ENCODE results near the gene KIF18A. TPM values are rescaled to one million over a fixed set of nuclear protein-coding genes. Genes with fewer than 3 reads are reported as not detected.

Gene KIF18A
- total RNA-seq, 1 donor from 2014 or later: 15.4 TPM

GRCh38 chr11:27995083-27995482, 112.9 kb downstream of the KIF18A start:
- Mint-ChIP-seq H3K36me3 (ENCODE audit: low read depth) (no peaks in the 10 kb centered on the region), H3K9me3 (peaks cover 10% of the 10 kb centered on the region), H3K27ac (no peak overlapping the region), H3K4me1 (no peaks in the 10 kb centered on the region), H3K4me3 (no peak overlapping the region), H3K27me3 (no peaks in the 10 kb centered on the region)
- intact Hi-C loops (cut with micrococcal nuclease): no loop called here
- DNase-seq: no peak

DNA sequence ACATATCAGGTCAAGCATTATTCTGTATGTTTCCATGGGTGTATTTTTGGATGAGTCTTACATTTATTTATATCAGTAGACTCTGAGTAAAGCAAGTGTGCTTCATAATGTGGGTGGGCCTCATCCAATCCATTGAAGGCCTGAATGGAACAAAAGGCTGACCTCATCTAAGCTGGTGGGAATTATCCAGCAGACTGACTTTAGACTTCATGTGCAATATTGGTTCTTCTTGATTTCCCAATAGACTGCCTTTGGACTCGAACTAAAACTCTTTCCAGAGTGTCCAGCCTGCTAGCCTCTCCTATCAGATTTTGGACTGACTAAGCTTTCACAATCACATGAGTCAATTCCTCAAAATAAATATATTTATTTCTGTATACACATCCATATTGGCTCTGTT, 116.2 kb downstream of the KIF18A start:
- H3K27me3 Mint-ChIP-seq: peaks cover 2% of the 10 kb centered on the region
- no peaks in the 10 kb centered on the region for H3K36me3 Mint-ChIP-seq (ENCODE audit: low read depth)
- H3K27ac Mint-ChIP-seq: no peak overlapping the region
- peaks cover 3% of the 10 kb centered on the region for H3K9me3 Mint-ChIP-seq
- intact Hi-C loops (cut with micrococcal nuclease): no loop called here
- DNase-seq: no peak
- peaks cover 2% of the 10 kb centered on the region for H3K4me1 Mint-ChIP-seq
- no peak overlapping the region for H3K4me3 Mint-ChIP-seq

DNA sequence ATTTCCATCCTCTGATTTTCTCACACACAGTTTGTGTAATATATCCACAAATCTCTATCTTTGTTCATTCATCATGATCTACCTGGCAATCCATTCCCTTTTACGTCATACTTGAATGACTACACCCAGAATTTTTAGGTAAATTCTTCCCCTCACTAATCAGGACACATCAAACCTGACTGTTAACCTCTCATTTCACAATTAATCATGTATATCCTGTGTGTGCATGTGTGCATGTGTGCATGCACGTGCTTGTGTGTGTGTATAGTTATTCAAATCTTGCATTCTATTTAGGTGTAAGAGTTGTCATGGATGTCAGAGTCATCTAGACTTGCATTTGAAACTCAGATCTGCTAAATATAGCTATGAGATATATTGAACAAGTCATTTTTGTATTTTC, 130.4 kb downstream of the KIF18A start:
- Mint-ChIP-seq H3K36me3 (ENCODE audit: low read depth) (no peaks in the 10 kb centered on the region), H3K4me3 (no peak overlapping the region), H3K9me3 (no peaks in the 10 kb centered on the region), H3K27me3 (no peaks in the 10 kb centered on the region), H3K27ac (no peak overlapping the region), H3K4me1 (no peaks in the 10 kb centered on the region)
- DNase-seq: no peak
- intact Hi-C loops (cut with micrococcal nuclease): no loop called here

- Mint-ChIP-seq H3K27me3 (no peaks in the 10 kb centered on the region), H3K4me1 (no peaks in the 10 kb centered on the region), H3K27ac (no peak overlapping the region), H3K36me3 (ENCODE audit: low read depth) (no peaks in the 10 kb centered on the region), H3K9me3 (no peaks in the 10 kb centered on the region), H3K4me3 (no peak overlapping the region)
- intact Hi-C loops (cut with micrococcal nuclease): no loop called here
- DNase-seq: no peak
Observed at GRCh38 chr11:27977031-27977430, 130.9 kb downstream of the KIF18A start.

- H3K4me3 Mint-ChIP-seq: no peak overlapping the region
- H3K36me3 Mint-ChIP-seq (ENCODE audit: low read depth): no peaks in the 10 kb centered on the region
- no peaks in the 10 kb centered on the region for H3K9me3 Mint-ChIP-seq
- DNase-seq: no peak
- intact Hi-C loops (cut with micrococcal nuclease): no loop called here
- no peak overlapping the region for H3K27ac Mint-ChIP-seq
- H3K4me1 Mint-ChIP-seq: no peaks in the 10 kb centered on the region
- H3K27me3 Mint-ChIP-seq: no peaks in the 10 kb centered on the region
Observed at GRCh38 chr11:27976262-27976661, 131.7 kb downstream of the KIF18A start.

DNA sequence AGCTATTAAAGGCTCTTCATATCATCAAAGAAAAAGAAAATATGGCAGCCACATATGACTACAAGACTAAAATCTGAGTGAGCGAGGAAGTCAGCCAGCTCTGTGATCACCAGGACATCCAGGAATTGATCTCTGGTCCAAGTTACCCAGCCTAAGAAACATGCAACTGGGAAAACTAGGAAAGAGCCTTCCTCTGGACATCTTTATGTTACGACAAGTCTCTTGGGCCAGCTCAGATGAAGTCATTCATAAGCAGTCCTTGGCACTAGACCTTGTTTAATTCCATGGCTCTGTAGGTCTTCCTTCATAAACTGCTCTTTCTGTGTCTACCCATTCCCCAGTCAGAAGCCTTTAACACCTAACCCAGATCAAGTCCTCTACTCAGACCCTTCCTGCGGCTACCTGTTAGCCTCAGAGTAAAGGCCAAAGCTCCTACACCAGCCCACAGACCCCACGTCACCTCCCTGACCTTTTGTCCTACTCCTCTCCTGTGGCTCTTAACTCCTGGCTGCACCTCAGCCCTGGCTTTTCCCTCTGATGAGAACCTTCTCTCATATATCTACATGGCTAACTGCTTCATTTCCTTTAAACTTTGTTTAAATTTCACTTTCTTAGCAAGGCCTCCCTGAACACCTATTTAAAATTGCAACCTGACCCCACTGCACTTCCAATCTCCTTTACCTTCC, 134.0 kb downstream of the KIF18A start:
- H3K27ac Mint-ChIP-seq: no peak overlapping the region
- H3K4me3 Mint-ChIP-seq: no peak overlapping the region
- no peaks in the 10 kb centered on the region for H3K9me3 Mint-ChIP-seq
- intact Hi-C loops (cut with micrococcal nuclease): no loop called here
- no peaks in the 10 kb centered on the region for H3K36me3 Mint-ChIP-seq (ENCODE audit: low read depth)
- DNase-seq: no peak
- no peaks in the 10 kb centered on the region for H3K27me3 Mint-ChIP-seq
- H3K4me1 Mint-ChIP-seq: no peaks in the 10 kb centered on the region

GRCh38 chr11:27972522-27973170, 135.3 kb downstream of the KIF18A start:
- intact Hi-C loops (cut with micrococcal nuclease): no loop called here
- Mint-ChIP-seq H3K4me3 (no peak overlapping the region), H3K27me3 (no peaks in the 10 kb centered on the region), H3K27ac (no peak overlapping the region), H3K4me1 (no peaks in the 10 kb centered on the region), H3K9me3 (no peaks in the 10 kb centered on the region), H3K36me3 (ENCODE audit: low read depth) (no peaks in the 10 kb centered on the region)
- no peak for DNase-seq

GRCh38 chr11:27971171-27971570, 136.8 kb downstream of the KIF18A start:
- Mint-ChIP-seq H3K27ac (no peak overlapping the region), H3K4me3 (no peak overlapping the region), H3K27me3 (no peaks in the 10 kb centered on the region), H3K9me3 (no peaks in the 10 kb centered on the region), H3K36me3 (ENCODE audit: low read depth) (no peaks in the 10 kb centered on the region), H3K4me1 (no peaks in the 10 kb centered on the region)
- no peak for DNase-seq
- intact Hi-C loops (cut with micrococcal nuclease): no loop called here

Other genes starting within 250 kb of the KIF18A start
- 16.9 and 18.3 TPM in 2 replicates for gene METTL15, start 232 bp upstream of the KIF18A start, total RNA-seq